IMR-90 (cell line): ENCODE results near the gene C15orf61.

ENCODE experiments used
- CTCF ChIP-seq: conservative IDR thresholded peaks from 2 replicates; pipeline ENCODE4 v1.5.1; 2012; ENCODE audit warnings: mild to moderate bottlenecking, low read depth, low read length, improper control_type of control experiment
- MAFK ChIP-seq: IDR thresholded peaks from 2 replicates; pipeline ENCODE4 v1.6.1; 2012; ENCODE audit warnings: low read depth, low read length, improper control_type of control experiment
- MAZ ChIP-seq: IDR thresholded peaks from 2 replicates; pipeline ENCODE4 v1.6.1; 2012; ENCODE audit warnings: low read depth, mild to moderate bottlenecking, low read length, improper control_type of control experiment, moderate library complexity, borderline replicate concordance
- MXI1 ChIP-seq: IDR thresholded peaks from 2 replicates; pipeline ENCODE4 v1.6.1; 2012; ENCODE audit warnings: low read depth, mild to moderate bottlenecking, low read length, moderate library complexity, borderline replicate concordance
- POLR2A ChIP-seq: IDR thresholded peaks from 2 replicates; pipeline ENCODE4 v1.6.1; 2012; ENCODE audit warnings: mild to moderate bottlenecking, low read depth, low read length
- RCOR1 ChIP-seq: IDR thresholded peaks from 2 replicates; pipeline ENCODE4 v1.6.1; 2012; ENCODE audit warnings: mild to moderate bottlenecking, low read length, improper control_type of control experiment; ENCODE audit not compliant: insufficient replicate concordance
- SMC3 ChIP-seq: fragments of 150-350 bp; IDR thresholded peaks from 2 replicates; pipeline ENCODE4 v1.6.1; 2016; ENCODE audit warnings: low read depth, mild to moderate bottlenecking, antibody characterized with exemption, low read length, moderate library complexity
- USF2 ChIP-seq: fragments of 150-350 bp; IDR thresholded peaks from 2 replicates; pipeline ENCODE4 v1.6.1; 2017; ENCODE audit warnings: mild to moderate bottlenecking, antibody characterized with exemption, low read length, low read depth

- no peak for TF ChIP-seq CTCF
- TF ChIP-seq POLR2A, result no peak
- no peak for TF ChIP-seq USF2
- no peak for TF ChIP-seq SMC3
- no peak for TF ChIP-seq MXI1
- no peak for TF ChIP-seq RCOR1
- TF ChIP-seq MAFK, result no peak
- no peak for TF ChIP-seq MAZ
These were observed 37.6 kb downstream of the C15orf61 start for GRCh38 chr15:67558502-67558901.
